HL-60/S4 (cell line): ENCODE data around the gene HELQ.
"Not testable (repeated sequence)": the region's sequence is repeated elsewhere in the genome, so short reads cannot be mapped to it uniquely, and the experiment has no call there.

ENCODE experiments used
- in situ Hi-C: fragments of 300-500 bp; cut with MboI; formaldehyde crosslinking; loops from 2 replicates; pipeline ENCODE4 v1.14.3; 2022; ENCODE audit warnings: low sequenced_read_pairs

The HELQ gene

GRCh38 chr4:83455281-83456183, at the start of gene HELQ, which contains the start of gene MRPS18C:
Gene HELQ, minus strand, starts transcription at chr4:83455823. Its CDS starts 130 bp downstream, at chr4:83455693.
Gene MRPS18C, plus strand, starts transcription at chr4:83456058. Its CDS starts 20 bp downstream, at chr4:83456078.
- in situ Hi-C loops = no loop called here

GRCh38 chr4:83504996-83505395, 49.4 kb upstream of the HELQ start:
- in situ Hi-C loops = loop anchor here (5.0 to 25.0 kb wide), 3 partner anchors 132 to 1007 kb away; no protein-coding TSS in a partner anchor

- in situ Hi-C loops = loop anchor here (5.0 to 25.0 kb wide), 3 partner anchors 133 to 1008 kb away; no protein-coding TSS in a partner anchor
Observed at GRCh38 chr4:83504503-83504902, 48.9 kb upstream of the HELQ start.

GRCh38 chr4:83503974-83504373, 48.4 kb upstream of the HELQ start:
- in situ Hi-C loops = loop anchor here (5.0 to 25.0 kb wide), 3 partner anchors 133 to 1008 kb away; no protein-coding TSS in a partner anchor

GRCh38 chr4:83501671-83502070, 46.0 kb upstream of the HELQ start:
- in situ Hi-C loops = loop anchor here (5.0 to 25.0 kb wide), 3 partner anchors 136 to 1011 kb away; no protein-coding TSS in a partner anchor

- in situ Hi-C loops = no loop called here
Observed at GRCh38 chr4:83498187-83498586, 42.6 kb upstream of the HELQ start.

- in situ Hi-C loops = not testable (repeated sequence)
Observed at GRCh38 chr4:83496085-83496917, 40.7 kb upstream of the HELQ start.

GRCh38 chr4:83490876-83491450, 35.3 kb upstream of the HELQ start:
- in situ Hi-C loops = no loop called here

- in situ Hi-C loops = no loop called here
Observed at GRCh38 chr4:83489711-83490326, 34.2 kb upstream of the HELQ start.

- in situ Hi-C loops = no loop called here
Observed at GRCh38 chr4:83486457-83487129, 31.0 kb upstream of the HELQ start.

- in situ Hi-C loops = no loop called here
Observed at GRCh38 chr4:83484500-83485461, 29.2 kb upstream of the HELQ start, which contains the start of gene ABRAXAS1. Gene ABRAXAS1, minus strand, starts transcription at chr4:83485100. Its CDS starts 28 bp downstream, at chr4:83485072.

- in situ Hi-C loops = no loop called here
Observed at GRCh38 chr4:83473966-83474365, 18.3 kb upstream of the HELQ start.

GRCh38 chr4:83473423-83473822, 17.8 kb upstream of the HELQ start:
- in situ Hi-C loops = no loop called here

- in situ Hi-C loops = no loop called here
Observed at GRCh38 chr4:83456184-83456501, 520 bp upstream of the HELQ start.

- in situ Hi-C loops = no loop called here
Observed at GRCh38 chr4:83454686-83455085, 937 bp downstream of the HELQ start.

GRCh38 chr4:83449009-83449408, 6.6 kb downstream of the HELQ start:
- in situ Hi-C loops = loop anchor here (25.0 kb wide), 1 partner anchor 387 kb away; no protein-coding TSS in a partner anchor

GRCh38 chr4:83440899-83441298, 14.7 kb downstream of the HELQ start:
- in situ Hi-C loops = loop anchor here (25.0 kb wide), 1 partner anchor 379 kb away; no protein-coding TSS in a partner anchor

GRCh38 chr4:83440148-83440814, 15.3 kb downstream of the HELQ start:
- in situ Hi-C loops = loop anchor here (25.0 kb wide), 1 partner anchor 378 kb away; no protein-coding TSS in a partner anchor
